SU-DHL-6 (cell line): ENCODE data around the gene TNXB.

Source experiments
- H2AFZ ChIP-seq: fragments of 200-600 bp; sonication (generic); 2 replicates; pipeline ENCODE4 v1.6.1; 2014; ENCODE audit warnings: low read depth, mild to moderate bottlenecking, moderate library complexity, mixed read lengths, antibody characterized with exemption, low read length; ENCODE audit not compliant: severe bottlenecking
- H3F3A ChIP-seq: fragments of 200-600 bp; shearing (Covaris generic); 2 replicates; pipeline ENCODE4 v1.6.0; 2016; ENCODE audit warnings: antibody characterized with exemption, mild to moderate bottlenecking; ENCODE audit not compliant: insufficient read depth
- H3K27ac ChIP-seq: fragments of 200-600 bp; sonication (generic); 2 replicates; pipeline ENCODE4 v1.5.1; 2016; ENCODE audit warnings: low read depth, mild to moderate bottlenecking, low read length, moderate library complexity, mixed read lengths
- H3K27me3 ChIP-seq: fragments of 200-600 bp; sonication (generic), shearing (Covaris generic); 2 replicates; pipeline ENCODE4 v1.6.0; 2014; ENCODE audit warnings: mild to moderate bottlenecking, low read length
- H3K36me3 ChIP-seq: fragments of 200-600 bp; sonication (generic); 2 replicates; pipeline ENCODE4 v1.6.1; 2014; ENCODE audit warnings: mild to moderate bottlenecking, low read length, mixed read lengths
- H3K4me2 ChIP-seq: fragments of 300-600, 200-600 bp; shearing (Covaris generic), sonication (generic); 2 replicates; pipeline ENCODE4 v1.6.0; 2014; ENCODE audit warnings: low read length, low read depth, mild to moderate bottlenecking; ENCODE audit not compliant: poor library complexity, severe bottlenecking
- H3K4me3 ChIP-seq: fragments of 200-600 bp; sonication (generic); 2 replicates; pipeline ENCODE4 v1.5.1; 2014; ENCODE audit warnings: antibody characterized with exemption, low read length, mild to moderate bottlenecking, mixed read lengths; ENCODE audit not compliant: insufficient read depth, poor library complexity, severe bottlenecking
- H3K79me2 ChIP-seq: fragments of 200-600 bp; sonication (generic); 2 replicates; pipeline ENCODE4 v1.6.1; 2014; ENCODE audit warnings: mild to moderate bottlenecking, low read length, moderate library complexity; ENCODE audit not compliant: insufficient read depth
- H3K9ac ChIP-seq: fragments of 200-600 bp; sonication (generic); 2 replicates; pipeline ENCODE4 v1.7.0; 2014; ENCODE audit warnings: mild to moderate bottlenecking, low read length
- H3K9me2 ChIP-seq: fragments of 200-600 bp; sonication (generic); replicated peaks from 2 replicates; pipeline ENCODE4 v1.6.1; 2014; ENCODE audit warnings: low read length; ENCODE audit not compliant: insufficient read depth
- H3K9me3 ChIP-seq: fragments of 200-600 bp; sonication (generic); 2 replicates; pipeline ENCODE4 v1.6.1; 2014; ENCODE audit warnings: low read length, mixed read lengths; ENCODE audit not compliant: insufficient read depth
- H4K20me1 ChIP-seq: fragments of 200-600 bp; sonication (generic); 2 replicates; pipeline ENCODE4 v1.6.1; 2014; ENCODE audit warnings: low read depth, mild to moderate bottlenecking, antibody characterized with exemption, low read length, moderate library complexity, mixed read lengths
- EZH2phosphoT487 ChIP-seq: fragments of 200-600 bp; sonication (generic), shearing (Covaris generic); conservative IDR thresholded peaks from 2 replicates; pipeline ENCODE4 v1.6.1; 2018; ENCODE audit warnings: mild to moderate bottlenecking, antibody characterized with exemption, low read length, moderate library complexity, mixed read lengths
- TF ChIP-seq, protein P1 (sequence below): fragments of 200-600 bp; sonication (generic); IDR thresholded peaks from one replicate; pipeline ENCODE4 v1.5.1; 2017; ENCODE audit warnings: antibody characterized with exemption, mild to moderate bottlenecking, low read length, moderate library complexity; ENCODE audit not compliant: insufficient read depth, poor library complexity, severe bottlenecking

TNXB gene

DNA sequence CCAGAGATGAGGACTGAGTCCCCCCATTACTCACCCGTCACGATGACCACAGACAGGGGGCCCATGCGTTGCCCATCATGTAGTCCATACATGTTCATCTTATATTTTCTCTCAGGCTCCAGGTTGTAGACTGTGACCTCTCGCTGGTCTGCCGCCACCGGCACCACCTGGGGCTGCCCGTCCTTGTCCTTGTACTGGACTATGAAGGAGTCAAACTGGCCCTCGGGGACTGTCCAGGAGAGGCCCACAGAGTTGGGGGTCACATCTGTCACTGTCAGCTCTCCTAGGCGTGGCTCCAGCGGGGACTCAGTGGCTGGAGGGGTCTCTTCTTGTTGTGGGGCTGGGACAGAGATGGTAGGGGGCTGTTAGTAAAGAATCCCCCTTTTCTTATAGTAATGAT is 35.5 kb downstream of the TNXB start:
- no peaks in the 10 kb centered on the region for H3K36me3 ChIP-seq
- no peaks in the 10 kb centered on the region for H3F3A ChIP-seq
- H3K27me3 ChIP-seq, result no peaks in the 10 kb centered on the region; the same call in 1 of the 2 replicates
- TF ChIP-seq, protein P1, sequence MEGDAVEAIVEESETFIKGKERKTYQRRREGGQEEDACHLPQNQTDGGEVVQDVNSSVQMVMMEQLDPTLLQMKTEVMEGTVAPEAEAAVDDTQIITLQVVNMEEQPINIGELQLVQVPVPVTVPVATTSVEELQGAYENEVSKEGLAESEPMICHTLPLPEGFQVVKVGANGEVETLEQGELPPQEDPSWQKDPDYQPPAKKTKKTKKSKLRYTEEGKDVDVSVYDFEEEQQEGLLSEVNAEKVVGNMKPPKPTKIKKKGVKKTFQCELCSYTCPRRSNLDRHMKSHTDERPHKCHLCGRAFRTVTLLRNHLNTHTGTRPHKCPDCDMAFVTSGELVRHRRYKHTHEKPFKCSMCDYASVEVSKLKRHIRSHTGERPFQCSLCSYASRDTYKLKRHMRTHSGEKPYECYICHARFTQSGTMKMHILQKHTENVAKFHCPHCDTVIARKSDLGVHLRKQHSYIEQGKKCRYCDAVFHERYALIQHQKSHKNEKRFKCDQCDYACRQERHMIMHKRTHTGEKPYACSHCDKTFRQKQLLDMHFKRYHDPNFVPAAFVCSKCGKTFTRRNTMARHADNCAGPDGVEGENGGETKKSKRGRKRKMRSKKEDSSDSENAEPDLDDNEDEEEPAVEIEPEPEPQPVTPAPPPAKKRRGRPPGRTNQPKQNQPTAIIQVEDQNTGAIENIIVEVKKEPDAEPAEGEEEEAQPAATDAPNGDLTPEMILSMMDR, result no peak
- TF ChIP-seq EZH2phosphoT487, result no peak
- H3K9ac ChIP-seq, result no peak overlapping the region
- no peak overlapping the region for H3K4me3 ChIP-seq
- no peaks in the 10 kb centered on the region for H3K9me2 ChIP-seq
- H3K9me3 ChIP-seq, result no peaks in the 10 kb centered on the region
- no peaks in the 10 kb centered on the region for H3K79me2 ChIP-seq
- H3K4me2 ChIP-seq, result no peak overlapping the region
- H4K20me1 ChIP-seq, result no peaks in the 10 kb centered on the region
- no peak overlapping the region for H2AFZ ChIP-seq
- H3K27ac ChIP-seq, result no peak overlapping the region

DNA sequence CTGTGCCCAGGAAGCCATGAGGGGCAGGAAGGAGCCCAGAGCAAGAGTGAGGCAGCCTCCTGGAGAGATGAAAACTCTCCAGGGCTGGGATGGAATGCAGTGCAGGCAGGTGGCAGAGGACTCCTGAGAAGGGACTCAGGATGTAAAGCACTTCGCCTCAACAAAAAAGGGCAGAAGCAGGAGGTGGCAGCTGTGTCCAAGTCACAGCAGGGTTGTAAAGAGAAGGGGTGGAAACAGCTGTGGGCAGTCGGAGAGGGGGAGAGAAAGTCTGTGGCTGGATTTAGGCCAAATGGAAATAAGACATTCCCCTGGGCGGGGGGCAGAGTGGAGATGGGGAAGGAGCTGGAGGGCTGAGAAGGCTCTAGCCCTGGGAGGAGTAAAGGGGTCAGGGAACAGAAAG is 36.0 kb downstream of the TNXB start:
- no peaks in the 10 kb centered on the region for H4K20me1 ChIP-seq
- no peak overlapping the region for H2AFZ ChIP-seq
- H3K9me2 ChIP-seq, result no peaks in the 10 kb centered on the region
- H3K9me3 ChIP-seq, result no peaks in the 10 kb centered on the region
- no peaks in the 10 kb centered on the region for H3F3A ChIP-seq
- H3K27ac ChIP-seq, result no peak overlapping the region
- H3K9ac ChIP-seq, result no peak overlapping the region
- H3K27me3 ChIP-seq, result no peaks in the 10 kb centered on the region; the same call in 1 of the 2 replicates
- TF ChIP-seq EZH2phosphoT487, result no peak
- TF ChIP-seq, protein P1, result no peak
- no peak overlapping the region for H3K4me2 ChIP-seq
- H3K36me3 ChIP-seq, result no peaks in the 10 kb centered on the region
- no peak overlapping the region for H3K4me3 ChIP-seq
- no peaks in the 10 kb centered on the region for H3K79me2 ChIP-seq

DNA sequence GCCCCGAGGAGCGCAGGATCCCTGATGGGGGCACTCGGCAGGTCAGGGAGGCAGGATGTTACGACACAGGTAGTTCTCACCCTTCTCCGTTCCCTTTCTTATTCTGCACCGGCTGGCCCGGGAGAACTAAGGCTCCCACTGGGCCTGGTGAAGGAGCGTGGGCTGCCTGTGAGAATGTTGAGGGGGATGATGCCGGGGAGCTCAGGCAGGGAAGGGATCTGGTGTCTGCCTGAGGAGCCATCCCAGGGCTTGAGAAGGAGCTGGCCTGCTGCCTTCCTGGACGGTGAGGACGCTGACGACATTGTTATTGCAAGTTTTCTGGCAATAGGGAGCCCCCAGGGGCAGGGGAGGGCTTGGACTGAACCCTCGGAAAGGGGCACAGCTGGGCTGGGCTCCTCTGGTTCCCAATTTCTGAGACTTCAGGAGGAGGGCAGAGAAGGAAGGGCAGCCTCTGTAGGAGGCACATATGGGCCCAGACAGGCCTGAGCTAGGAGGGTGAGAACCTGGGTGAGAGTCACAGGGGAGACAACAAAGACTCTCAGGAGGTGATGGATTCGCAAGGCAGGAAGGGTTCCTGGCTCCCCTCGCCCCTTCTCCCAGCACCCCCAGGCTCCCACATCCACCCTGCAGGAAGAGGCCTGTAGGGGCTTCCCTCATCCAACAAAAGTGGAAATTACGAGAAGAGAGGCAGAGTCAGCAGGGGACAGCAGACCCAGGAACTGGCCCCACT is 38.2 kb downstream of the TNXB start:
- H3K27me3 ChIP-seq, result no peaks in the 10 kb centered on the region
- no peaks in the 10 kb centered on the region for H3K9me3 ChIP-seq
- H3F3A ChIP-seq, result no peaks in the 10 kb centered on the region
- no peak overlapping the region for H3K4me3 ChIP-seq
- H3K4me2 ChIP-seq, result no peak overlapping the region
- no peak overlapping the region for H3K27ac ChIP-seq
- no peak overlapping the region for H2AFZ ChIP-seq
- H3K9me2 ChIP-seq, result no peaks in the 10 kb centered on the region
- no peak for TF ChIP-seq EZH2phosphoT487
- TF ChIP-seq, protein P1, result no peak
- no peaks in the 10 kb centered on the region for H3K36me3 ChIP-seq
- H3K9ac ChIP-seq, result no peak overlapping the region
- H4K20me1 ChIP-seq, result no peaks in the 10 kb centered on the region
- H3K79me2 ChIP-seq, result no peaks in the 10 kb centered on the region
